ENCODE measurements around the gene ATP8A2.

The ATP8A2 gene

DNA sequence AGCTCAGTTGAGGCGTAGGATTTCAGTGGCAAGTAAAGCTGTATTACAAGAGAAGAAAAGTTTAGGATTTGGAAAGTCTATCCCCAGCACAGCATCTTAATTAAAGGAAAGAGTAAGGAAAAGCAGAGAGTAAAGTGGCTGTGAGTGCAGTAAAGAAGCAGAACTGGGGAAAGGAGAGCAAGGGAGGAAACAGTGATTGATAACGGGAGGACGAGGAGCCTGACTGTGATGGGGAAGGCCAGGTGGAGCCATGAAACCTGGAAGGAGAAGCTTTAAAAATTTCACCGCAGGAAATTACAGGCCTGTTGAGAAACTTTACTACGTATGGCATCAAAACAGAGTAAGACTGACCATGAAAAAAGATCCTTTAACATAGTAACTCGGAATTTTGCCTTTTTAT, 504.5 kb downstream of the ATP8A2 start:
- Mint-ChIP-seq H3K27ac (no peak overlapping the region), H3K4me3 (no peak overlapping the region), H3K36me3 (ENCODE audit: insufficient read depth) (no peaks in the 10 kb centered on the region), H3K27me3 (no peaks in the 10 kb centered on the region), H3K9me3 (peaks cover 3 to 13% of the 10 kb centered on the region in 2 donors), H3K4me1 (ENCODE audit: low read depth in 2 of 2) (peaks cover 8 to 19% of the 10 kb centered on the region in 2 donors)
- ATAC-seq (replicated peaks) (no peak), DNase-seq (no peak)

DNA sequence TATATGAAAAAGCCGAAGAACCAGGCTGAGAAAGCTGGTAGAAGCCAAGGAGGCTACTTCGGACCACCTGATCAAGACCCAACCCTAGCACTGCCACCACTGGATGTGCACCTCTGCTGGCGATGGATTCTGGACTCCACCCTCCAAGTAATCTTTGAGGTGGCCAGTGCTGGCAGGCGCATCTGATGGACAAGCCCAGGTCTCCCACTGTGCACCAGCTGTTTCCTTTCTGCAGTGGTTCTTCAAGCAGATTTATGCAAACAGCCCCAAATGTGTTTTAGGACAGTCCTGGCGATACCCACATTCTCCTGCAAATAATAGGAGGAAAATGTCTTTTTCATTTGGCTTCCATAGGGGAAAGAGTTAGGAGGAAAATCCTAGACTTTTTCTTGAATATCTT, 507.7 kb downstream of the ATP8A2 start:
- Mint-ChIP-seq H3K27me3 (peaks cover 0 to 2% of the 10 kb centered on the region in 2 donors), H3K9me3 (peaks cover 0 to 6% of the 10 kb centered on the region in 2 donors), H3K36me3 (ENCODE audit: insufficient read depth) (no peaks in the 10 kb centered on the region), H3K4me1 (ENCODE audit: low read depth in 2 of 2) (peaks cover 3 to 8% of the 10 kb centered on the region in 2 donors), H3K27ac (no peak overlapping the region), H3K4me3 (no peak overlapping the region)
- ATAC-seq (replicated peaks) (no peak), DNase-seq (no peak)

DNA sequence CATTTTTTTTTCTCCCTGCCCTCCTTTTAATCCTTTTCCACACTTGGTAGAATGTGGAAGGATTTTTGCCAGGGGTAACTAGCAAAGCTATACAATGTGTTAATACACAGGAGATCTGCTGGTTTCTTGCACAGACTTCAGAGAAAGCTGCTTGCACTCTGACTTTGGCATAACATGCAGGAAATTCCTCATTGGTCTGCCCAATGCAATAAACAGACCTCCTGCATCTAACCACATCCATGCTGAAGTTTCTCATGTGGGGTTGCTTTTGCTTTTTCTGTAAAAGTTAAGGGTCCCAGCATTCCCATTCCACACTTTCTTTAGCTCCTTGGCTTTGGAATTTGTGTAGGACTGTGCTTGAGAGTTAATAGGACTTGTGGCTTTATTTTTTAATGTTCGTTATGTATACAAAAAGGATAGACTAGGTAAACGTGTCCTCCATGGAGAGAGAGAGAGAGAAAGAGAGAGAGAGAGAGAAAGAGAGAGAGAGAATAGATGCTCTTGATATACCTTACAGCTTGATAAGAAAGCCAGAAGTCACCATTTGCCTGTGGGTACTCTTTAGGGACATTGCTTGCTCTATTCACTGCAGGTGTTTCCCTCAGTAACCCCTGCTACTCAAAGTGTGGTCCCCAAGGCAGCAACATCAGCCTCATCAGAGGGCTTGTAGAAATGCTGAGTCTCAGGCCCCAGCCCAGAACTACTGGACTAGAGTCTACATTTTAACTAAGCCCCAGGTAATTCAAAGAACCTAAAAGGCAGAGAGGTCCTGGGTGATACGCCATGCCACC, 509.6 kb downstream of the ATP8A2 start:
- H3K27me3 Mint-ChIP-seq = peaks cover 0 to 15% of the 10 kb centered on the region in 2 donors
- DNase-seq = no peak
- H3K9me3 Mint-ChIP-seq = peaks cover 0 to 5% of the 10 kb centered on the region in 2 donors
- H3K4me1 Mint-ChIP-seq (ENCODE audit: low read depth in 2 of 2) = no peaks in the 10 kb centered on the region
- H3K4me3 Mint-ChIP-seq = no peak overlapping the region
- no peak overlapping the region for H3K27ac Mint-ChIP-seq
- peaks cover 4% of the 10 kb centered on the region for H3K36me3 Mint-ChIP-seq (ENCODE audit: insufficient read depth)
- no peak for ATAC-seq (replicated peaks)

DNA sequence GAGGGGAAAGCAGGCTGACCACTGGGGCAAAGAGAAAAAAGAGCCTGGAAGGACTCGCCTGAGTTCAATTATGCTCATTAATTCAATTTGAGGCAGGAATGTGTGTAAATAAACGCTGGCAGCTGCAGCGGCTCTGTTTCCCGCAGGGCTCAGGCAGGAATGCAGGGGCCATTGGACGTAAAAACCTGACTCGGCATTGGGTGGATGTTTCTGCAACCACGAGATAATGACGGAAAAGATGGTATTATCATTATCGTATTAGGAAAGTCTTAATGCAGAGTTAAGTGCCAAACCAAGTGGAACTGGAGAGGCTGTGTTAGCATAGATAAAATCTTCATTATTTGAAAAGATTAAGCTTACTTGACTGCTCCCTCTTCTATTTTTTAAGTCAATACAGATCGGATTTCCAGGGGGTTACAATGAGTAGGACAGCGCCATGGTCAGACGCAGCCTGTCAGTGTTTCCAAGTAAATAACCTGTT, 510.2 kb downstream of the ATP8A2 start:
- Mint-ChIP-seq H3K9me3 (peaks cover 0 to 5% of the 10 kb centered on the region in 2 donors), H3K4me1 (ENCODE audit: low read depth in 2 of 2) (no peaks in the 10 kb centered on the region), H3K27me3 (peaks cover 0 to 15% of the 10 kb centered on the region in 2 donors), H3K36me3 (ENCODE audit: insufficient read depth) (peaks cover 4% of the 10 kb centered on the region), H3K4me3 (no peak overlapping the region), H3K27ac (no peak overlapping the region)
- ATAC-seq (replicated peaks) (no peak), DNase-seq (no peak)

DNA sequence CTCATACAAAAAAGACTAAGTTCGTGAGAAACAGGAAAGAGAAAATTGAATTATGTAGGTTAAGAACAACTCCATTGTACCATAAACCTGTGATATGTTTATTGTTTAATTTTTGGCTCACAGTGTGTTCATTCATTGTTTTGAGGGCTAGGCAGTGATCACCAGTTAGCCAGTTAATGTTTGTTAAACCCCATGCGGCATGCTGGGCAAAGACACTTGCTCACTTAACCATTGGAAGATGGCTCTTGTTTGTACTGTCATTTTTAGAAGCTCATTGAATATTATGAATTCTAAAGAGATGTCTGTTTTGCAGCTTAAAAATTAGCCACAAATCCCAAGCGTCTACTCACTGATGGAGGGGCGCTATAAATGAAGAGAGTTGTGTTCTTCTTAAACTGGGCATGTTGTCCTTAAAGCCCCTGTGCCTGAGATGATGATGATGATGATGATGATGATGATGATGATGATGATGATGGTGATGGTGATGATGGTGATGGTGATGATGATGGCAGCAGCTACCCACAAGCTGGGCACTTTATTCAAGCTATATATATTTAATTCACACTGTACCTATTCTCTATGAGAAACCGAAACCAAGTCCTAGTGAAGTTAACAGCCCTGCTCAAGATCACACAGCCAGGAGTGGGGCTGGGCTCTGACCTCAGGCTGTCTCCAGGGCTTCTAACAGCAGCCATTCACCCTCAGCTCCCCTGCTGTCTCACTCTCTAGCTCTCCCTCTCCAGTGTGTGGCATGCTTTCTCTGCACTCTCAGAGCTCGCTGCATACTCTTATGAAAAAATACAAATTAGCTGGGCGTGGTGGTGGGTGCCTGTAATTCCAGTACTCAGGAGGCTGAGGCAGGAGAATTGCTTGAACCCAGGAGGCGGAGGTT, 510.9 kb downstream of the ATP8A2 start:
- ATAC-seq (replicated peaks) (peak; percentile 67), DNase-seq (no peak)
- Mint-ChIP-seq H3K4me3 (no peak overlapping the region), H3K36me3 (ENCODE audit: insufficient read depth) (peaks cover 4% of the 10 kb centered on the region), H3K27ac (no peak overlapping the region), H3K4me1 (ENCODE audit: low read depth in 2 of 2) (no peaks in the 10 kb centered on the region), H3K27me3 (peaks cover 0 to 15% of the 10 kb centered on the region in 2 donors), H3K9me3 (peaks cover 0 to 5% of the 10 kb centered on the region in 2 donors)

DNA sequence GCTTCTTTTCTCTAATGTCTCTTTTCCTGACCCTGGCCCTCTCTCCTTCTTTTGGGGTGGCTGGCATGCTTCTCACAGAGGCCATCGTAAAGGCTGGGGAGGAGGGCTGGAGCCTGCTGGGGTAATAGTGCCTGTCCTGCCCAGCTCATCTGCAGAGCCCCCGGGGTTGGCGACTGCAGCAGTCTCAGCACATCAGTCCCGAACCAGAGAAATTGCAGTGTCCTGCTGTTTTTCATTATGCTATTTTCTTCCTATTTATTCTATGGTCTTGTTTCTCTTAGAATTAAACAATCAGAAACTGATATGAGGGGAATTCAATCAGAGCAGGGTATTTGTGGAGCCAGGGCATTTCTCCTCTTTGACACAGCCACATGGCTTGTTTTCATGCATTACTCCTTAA, 513.6 kb downstream of the ATP8A2 start:
- no peak overlapping the region for H3K4me3 Mint-ChIP-seq
- DNase-seq (no peak), ATAC-seq (replicated peaks) (no peak)
- H3K4me1 Mint-ChIP-seq (ENCODE audit: low read depth in 2 of 2) = no peaks in the 10 kb centered on the region
- peaks cover 0 to 15% of the 10 kb centered on the region in 2 donors for H3K27me3 Mint-ChIP-seq
- no peak overlapping the region for H3K27ac Mint-ChIP-seq
- no peaks in the 10 kb centered on the region for H3K9me3 Mint-ChIP-seq
- peaks cover 4% of the 10 kb centered on the region for H3K36me3 Mint-ChIP-seq (ENCODE audit: insufficient read depth)

DNA sequence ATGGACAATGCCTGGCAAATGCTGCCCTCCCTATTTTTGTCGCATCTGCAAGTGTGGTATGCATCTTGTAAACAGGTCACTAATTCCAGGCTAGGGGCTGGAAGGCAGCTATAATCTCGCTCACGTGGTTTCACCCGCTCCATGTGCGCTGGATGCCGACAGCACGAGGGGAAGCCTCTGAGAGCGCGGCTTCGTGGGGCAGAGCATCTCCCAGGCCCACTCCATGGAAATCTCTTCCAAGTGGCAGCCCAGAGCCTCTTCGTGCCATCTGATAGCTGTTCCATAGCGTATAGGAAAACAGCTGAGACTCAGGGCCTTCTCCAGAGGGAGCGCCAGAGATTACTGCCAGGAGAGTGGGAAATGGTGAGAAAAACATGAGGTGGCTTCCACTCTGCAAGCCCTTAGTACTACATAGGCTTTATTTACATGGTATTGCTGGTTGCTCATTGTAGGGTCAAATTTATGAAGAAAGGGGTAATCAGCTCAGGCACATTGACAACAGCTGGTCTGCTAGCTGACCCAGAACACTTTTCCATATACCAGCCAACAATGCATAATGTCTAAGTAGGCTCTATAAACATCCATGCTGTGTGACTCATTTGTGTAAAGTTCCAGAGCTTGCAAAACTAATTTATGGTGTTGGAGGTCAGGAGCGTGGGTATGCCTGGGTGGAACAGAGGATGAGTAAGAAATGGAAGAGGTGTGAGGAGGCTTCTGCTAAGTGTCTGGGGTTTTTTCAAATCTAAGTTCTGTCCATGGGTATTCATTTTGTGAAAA, 514.9 kb downstream of the ATP8A2 start:
- peaks cover 0 to 15% of the 10 kb centered on the region in 2 donors for H3K27me3 Mint-ChIP-seq
- no peaks in the 10 kb centered on the region for H3K4me1 Mint-ChIP-seq (ENCODE audit: low read depth in 2 of 2)
- no peak for ATAC-seq (replicated peaks)
- H3K4me3 Mint-ChIP-seq = no peak overlapping the region
- no peaks in the 10 kb centered on the region for H3K9me3 Mint-ChIP-seq
- no peak for DNase-seq
- peaks cover 4% of the 10 kb centered on the region for H3K36me3 Mint-ChIP-seq (ENCODE audit: insufficient read depth)
- no peak overlapping the region for H3K27ac Mint-ChIP-seq

DNA sequence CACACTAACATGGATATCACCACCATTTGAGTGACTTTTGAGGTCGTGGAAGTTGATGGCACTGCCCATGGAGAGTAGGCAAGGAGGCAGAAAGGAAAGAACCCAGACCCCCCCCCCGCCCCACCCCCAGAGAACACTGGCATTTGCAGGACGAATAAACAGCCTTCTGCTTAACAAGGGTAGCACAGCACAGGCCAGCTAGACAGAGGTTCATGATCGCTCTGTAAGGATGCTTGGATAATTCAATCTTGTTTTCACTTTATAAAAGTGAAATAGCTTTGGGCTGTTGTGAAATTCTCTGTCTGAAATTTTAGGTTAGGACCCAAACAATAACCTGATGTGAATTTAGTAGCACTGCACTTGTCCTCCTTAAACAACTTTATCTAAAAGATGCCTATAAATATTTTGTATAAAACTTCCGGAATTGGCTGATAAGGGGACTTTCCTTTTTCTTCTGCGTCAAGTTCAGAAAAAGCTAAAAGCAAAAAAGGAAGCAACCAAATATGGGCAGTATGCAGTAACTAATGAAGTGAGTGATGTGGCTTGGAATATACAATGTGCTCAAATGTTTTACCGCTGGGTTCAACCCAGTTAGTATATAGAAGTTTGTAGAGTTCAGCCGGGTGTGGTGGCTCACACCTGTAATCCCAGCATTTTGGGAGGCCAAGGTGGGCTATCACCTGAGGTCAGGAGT, 516.3 kb downstream of the ATP8A2 start:
- DNase-seq (no peak), ATAC-seq (replicated peaks) (peak; percentile 66)
- no peaks in the 10 kb centered on the region for H3K4me1 Mint-ChIP-seq (ENCODE audit: low read depth in 2 of 2)
- H3K27me3 Mint-ChIP-seq = peaks cover 0 to 15% of the 10 kb centered on the region in 2 donors
- no peaks in the 10 kb centered on the region for H3K9me3 Mint-ChIP-seq
- peaks cover 7% of the 10 kb centered on the region for H3K36me3 Mint-ChIP-seq (ENCODE audit: insufficient read depth)
- H3K27ac Mint-ChIP-seq = peak overlapping the region in 1 of 2 donors; percentile 38
- H3K4me3 Mint-ChIP-seq = no peak overlapping the region

DNA sequence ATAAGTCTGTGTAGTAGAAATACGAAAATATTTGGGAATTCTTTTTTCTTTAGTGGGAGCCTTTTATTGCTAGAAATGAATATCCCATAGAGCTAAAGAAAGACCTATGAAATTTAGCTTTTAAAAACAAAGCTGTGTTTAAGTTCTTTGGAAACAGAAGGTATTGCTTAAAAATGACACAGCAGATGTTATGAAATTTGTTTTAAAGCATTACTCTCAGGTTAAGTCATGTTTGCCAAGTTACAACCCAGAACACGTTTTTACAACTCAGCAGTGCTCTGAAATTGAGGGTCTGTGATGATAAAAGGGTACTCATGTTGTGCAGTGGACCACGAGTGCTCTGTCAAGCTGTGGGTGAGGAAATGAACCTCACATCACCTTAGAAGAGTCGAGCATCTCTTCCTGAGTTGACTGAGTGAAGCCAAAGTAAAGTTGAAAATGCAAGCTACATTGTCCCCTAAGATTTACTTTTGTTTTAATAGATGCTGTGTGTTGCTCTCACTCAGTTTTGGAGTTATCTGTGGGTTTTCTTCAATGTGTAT, 519.0 kb downstream of the ATP8A2 start:
- Mint-ChIP-seq H3K4me1 (ENCODE audit: low read depth in 2 of 2) (no peaks in the 10 kb centered on the region), H3K36me3 (ENCODE audit: insufficient read depth) (peaks cover 3% of the 10 kb centered on the region), H3K9me3 (peaks cover 0 to 1% of the 10 kb centered on the region in 2 donors), H3K27me3 (peaks cover under 1% of the 10 kb centered on the region in 2 donors), H3K4me3 (no peak overlapping the region), H3K27ac (no peak overlapping the region)
- no peak for DNase-seq
- ATAC-seq (replicated peaks) = no peak

DNA sequence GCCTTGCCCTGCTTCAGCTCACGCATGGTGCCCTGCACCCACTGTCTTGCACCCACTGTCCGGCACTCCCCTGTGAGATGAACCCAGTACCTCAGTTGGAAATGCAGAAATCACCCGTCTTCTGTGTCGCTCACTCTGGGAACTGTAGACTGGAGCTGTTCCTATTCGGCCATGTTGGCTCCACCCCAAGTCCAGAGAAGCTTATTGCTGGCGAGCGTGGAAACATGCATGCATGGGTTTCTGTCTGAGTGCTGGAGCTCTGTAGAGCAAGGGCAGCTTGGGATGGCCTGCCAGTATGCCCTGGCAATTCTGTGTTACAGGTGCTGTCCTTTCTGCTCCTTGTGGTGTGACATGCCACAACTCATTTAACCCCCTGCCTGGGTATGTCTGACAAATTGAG, 527.2 kb downstream of the ATP8A2 start:
- H3K4me3 Mint-ChIP-seq = peak overlapping the region in 1 of 2 donors; percentile 50
- no peak for DNase-seq
- no peak for ATAC-seq (replicated peaks)
- peak overlapping the region in 1 of 2 donors; percentile 83 for H3K27ac Mint-ChIP-seq
- H3K9me3 Mint-ChIP-seq = no peaks in the 10 kb centered on the region
- H3K4me1 Mint-ChIP-seq (ENCODE audit: low read depth in 2 of 2) = peaks cover 18 to 26% of the 10 kb centered on the region in 2 donors
- H3K36me3 Mint-ChIP-seq (ENCODE audit: insufficient read depth) = no peaks in the 10 kb centered on the region
- H3K27me3 Mint-ChIP-seq = peaks cover 15 to 25% of the 10 kb centered on the region in 2 donors

DNA sequence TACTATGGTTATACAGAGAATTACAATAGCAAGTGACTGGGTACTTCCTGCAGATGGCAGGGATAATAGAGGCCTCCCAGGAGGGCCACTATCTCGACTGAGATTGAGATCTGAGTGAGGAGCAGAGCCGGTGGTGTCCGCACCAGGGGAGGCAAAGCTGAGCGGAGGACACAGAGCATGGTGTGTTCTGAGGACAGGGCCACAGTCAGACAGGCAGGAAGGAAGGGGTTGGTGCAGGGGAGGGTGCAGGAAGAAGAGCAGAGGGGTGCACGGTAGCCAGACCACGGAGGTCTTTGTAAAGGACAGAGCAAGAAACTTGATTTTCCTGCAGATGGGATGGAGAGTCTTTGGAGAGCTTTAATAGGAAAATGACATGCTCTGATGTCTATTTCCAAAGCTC, 527.7 kb downstream of the ATP8A2 start:
- DNase-seq = no peak
- Mint-ChIP-seq H3K4me3 (peak overlapping the region in 1 of 2 donors; percentile 50), H3K27me3 (peaks cover 15 to 25% of the 10 kb centered on the region in 2 donors), H3K4me1 (ENCODE audit: low read depth in 2 of 2) (peaks cover 18 to 26% of the 10 kb centered on the region in 2 donors), H3K27ac (peak overlapping the region in 1 of 2 donors; percentile 83), H3K9me3 (no peaks in the 10 kb centered on the region), H3K36me3 (ENCODE audit: insufficient read depth) (no peaks in the 10 kb centered on the region)
- ATAC-seq (replicated peaks) = no peak

DNA sequence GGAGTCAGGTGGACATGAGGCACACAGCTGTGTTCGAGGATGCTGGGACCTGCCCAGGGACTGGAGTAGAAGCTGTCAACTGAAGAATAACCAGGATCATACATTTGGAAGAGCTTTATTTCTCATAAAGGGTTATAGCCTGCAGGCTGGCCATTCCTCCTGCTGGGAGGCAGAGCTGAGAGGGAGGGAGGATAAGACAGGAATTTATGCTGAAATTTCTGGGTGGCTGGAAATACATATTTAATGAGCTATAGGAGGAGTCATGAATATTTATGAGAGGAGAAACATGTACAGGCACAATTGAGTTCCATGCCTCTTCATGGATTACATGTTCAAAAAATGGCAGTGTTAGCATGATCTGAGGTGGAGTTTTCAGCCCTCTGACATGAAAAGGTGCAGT, 528.2 kb downstream of the ATP8A2 start:
- Mint-ChIP-seq H3K27me3 (peaks cover 15 to 25% of the 10 kb centered on the region in 2 donors), H3K4me3 (peak overlapping the region in 1 of 2 donors; percentile 50), H3K27ac (peak overlapping the region; percentile 27 to 83), H3K4me1 (ENCODE audit: low read depth in 2 of 2) (peaks cover 18 to 26% of the 10 kb centered on the region in 2 donors), H3K36me3 (ENCODE audit: insufficient read depth) (no peaks in the 10 kb centered on the region), H3K9me3 (no peaks in the 10 kb centered on the region)
- DNase-seq (no peak), ATAC-seq (replicated peaks) (no peak)

Data from effector memory CD8-positive, alpha-beta T cell (primary cell).